Gastrocnemius medialis (tissue), 4 donors: Measurements from ENCODE around the gene SOX30. TPM values are rescaled to one million over a fixed set of nuclear protein-coding genes. Genes with fewer than 3 reads are reported as not detected.
A peak's percentile ranks its signal among the peaks of the same experiment; 100 is the strongest.

Experiments
- ATAC-seq, 2 donors: fragments of 150-250 bp; one replicate each; pipeline ENCODE4 v1.9.1; 2016
- DNase-seq, 2 donors: peaks; one replicate each; pipeline ENCODE4 v3.0.0-alpha.2; 2019
- H3K27ac ChIP-seq, 4 donors: fragments of 200-600 bp; sonication (generic); 1 replicate in 1 of 4; 2 replicates in 3 of 4; pipeline ENCODE4 v1.5.1; 2016 to 2018; ENCODE audit warnings: mild to moderate bottlenecking in 2 of 4, moderate library complexity in 1 of 4
- H3K27me3 ChIP-seq, 3 donors: fragments of 200-600 bp; sonication (generic) in 2 of 3; 1 replicate in 1 of 3; 2 replicates in 2 of 3; pipeline versions ENCODE4 v1.5.1 to v1.6.0; 2016 to 2019; ENCODE audit warnings: mild to moderate bottlenecking in 1 of 3, moderate library complexity in 1 of 3
- H3K36me3 ChIP-seq, 2 donors: fragments of 200-600 bp; sonication (generic) in 1 of 2; one replicate each; pipeline ENCODE4 v1.5.1; 2017 to 2018
- H3K4me1 ChIP-seq, 2 donors: fragments of 200-600 bp; sonication (generic) in 1 of 2; one replicate each; pipeline ENCODE4 v1.5.1; 2016 to 2017; ENCODE audit warnings: mild to moderate bottlenecking in 2 of 2
- H3K4me3 ChIP-seq, 4 donors: fragments of 200-600 bp; sonication (generic) in 3 of 4; 1 replicate in 1 of 4; 2 replicates in 3 of 4; pipeline ENCODE4 v1.5.1; 2016 to 2019; ENCODE audit warnings: mild to moderate bottlenecking in 2 of 4
- H3K9me3 ChIP-seq, 3 donors: fragments of 200-600 bp; sonication (generic) in 2 of 3; 1 replicate in 1 of 3; 2 replicates in 2 of 3; pipeline ENCODE4 v1.5.1; 2016 to 2019
- POLR2A ChIP-seq, 2 donors: fragments of 450-650 bp; IDR thresholded peaks; one replicate each; pipeline ENCODE4 v1.6.1; 2017; ENCODE audit warnings: antibody characterized with exemption in 2 of 2, mild to moderate bottlenecking in 2 of 2, moderate library complexity in 2 of 2
- in situ Hi-C, 4 donors: fragments of 200-750 bp; cut with MboI; loops; one replicate each; pipeline versions ENCODE4 v1.15.0 to v1.8.0; 2017; ENCODE audit warnings: low sequenced_read_pairs in 4 of 4
- intact Hi-C: fragments of 100-400 bp; cut with DNase I; formaldehyde crosslinking; loops from one replicate; pipeline ENCODE4 v1.15.1; 2023; ENCODE audit warnings: low total_unique reads
- total RNA-seq, 4 donors: library from RNA; depleted of rRNA; stranded (reverse); fragments of >200 nt; gene quantifications; one replicate each; pipeline versions ENCODE4 v1.1.0 to v1.2.3, GENCODE V29; 2016
- TF ChIP-seq, protein P1 (sequence below), 5 experiments: fragments of 450-650 bp in 3 of 5; fragments of 200-600 bp in 2 of 5; sonication (generic) in 2 of 5; IDR thresholded peaks in 4 of 5; conservative IDR thresholded peaks in 1 of 5; 1 replicate in 4 of 5; 2 replicates in 1 of 5; pipeline ENCODE4 v1.5.1; 2016 to 2019; ENCODE audit warnings: antibody characterized with exemption in 5 of 5, mild to moderate bottlenecking in 3 of 5, moderate library complexity in 3 of 5

The SOX30 gene
- total RNA-seq, 4 donors from 2014 or later = not detected

DNA sequence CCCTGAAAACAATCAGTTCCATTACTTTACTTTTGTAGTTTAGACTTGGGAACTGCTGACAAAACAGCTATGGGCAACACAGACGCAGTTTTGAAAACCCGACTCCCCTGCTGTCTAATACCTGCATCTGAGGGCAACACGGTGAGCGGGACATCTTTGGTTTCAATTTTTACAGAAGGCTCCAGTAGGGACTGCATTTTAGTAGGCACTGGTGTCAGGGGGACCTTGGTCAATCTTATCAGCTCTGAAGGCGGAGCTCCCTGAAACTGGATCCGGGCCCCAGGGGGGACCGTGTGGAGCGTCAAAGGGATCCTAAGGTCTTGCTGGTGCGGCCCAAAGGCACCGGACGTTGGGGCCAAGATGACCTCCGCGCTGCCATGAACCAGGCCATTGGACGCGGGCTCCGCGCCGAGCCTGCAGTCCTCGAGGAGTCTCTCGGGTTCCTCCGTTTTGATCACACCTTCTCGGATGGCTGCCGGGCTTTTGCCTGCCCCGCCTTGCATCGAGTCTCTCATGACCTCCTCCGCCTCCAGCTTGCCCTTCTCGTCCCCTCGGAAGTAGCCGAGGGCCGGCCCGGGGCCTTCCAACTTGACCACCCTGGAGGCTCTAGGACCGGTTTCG, 1.1 kb downstream of the SOX30 start:
- Histone ChIP-seq H3K27ac (no peak overlapping the region), H3K27me3 (peaks cover 7 to 14% (median 7%) of the 10 kb centered on the region in 3 donors), H3K36me3 (no peaks in the 10 kb centered on the region), H3K4me1 (no peaks in the 10 kb centered on the region), H3K4me3 (peak overlapping the region in 3 of 4 donors; percentile 35 to 43 (median 41)), H3K9me3 (peaks cover 0 to 5% (median 0%) of the 10 kb centered on the region in 3 donors)
- DNase-seq (no peak), ATAC-seq (no peak)
- TF ChIP-seq POLR2A (IDR thresholded peaks at IDR 0.05) = no peak
- TF ChIP-seq, protein P1, sequence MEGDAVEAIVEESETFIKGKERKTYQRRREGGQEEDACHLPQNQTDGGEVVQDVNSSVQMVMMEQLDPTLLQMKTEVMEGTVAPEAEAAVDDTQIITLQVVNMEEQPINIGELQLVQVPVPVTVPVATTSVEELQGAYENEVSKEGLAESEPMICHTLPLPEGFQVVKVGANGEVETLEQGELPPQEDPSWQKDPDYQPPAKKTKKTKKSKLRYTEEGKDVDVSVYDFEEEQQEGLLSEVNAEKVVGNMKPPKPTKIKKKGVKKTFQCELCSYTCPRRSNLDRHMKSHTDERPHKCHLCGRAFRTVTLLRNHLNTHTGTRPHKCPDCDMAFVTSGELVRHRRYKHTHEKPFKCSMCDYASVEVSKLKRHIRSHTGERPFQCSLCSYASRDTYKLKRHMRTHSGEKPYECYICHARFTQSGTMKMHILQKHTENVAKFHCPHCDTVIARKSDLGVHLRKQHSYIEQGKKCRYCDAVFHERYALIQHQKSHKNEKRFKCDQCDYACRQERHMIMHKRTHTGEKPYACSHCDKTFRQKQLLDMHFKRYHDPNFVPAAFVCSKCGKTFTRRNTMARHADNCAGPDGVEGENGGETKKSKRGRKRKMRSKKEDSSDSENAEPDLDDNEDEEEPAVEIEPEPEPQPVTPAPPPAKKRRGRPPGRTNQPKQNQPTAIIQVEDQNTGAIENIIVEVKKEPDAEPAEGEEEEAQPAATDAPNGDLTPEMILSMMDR (IDR thresholded peaks at IDR 0.05 in 4 of 5, conservative IDR thresholded peaks at IDR 0.05 in 1 of 5) = no peak
- in situ Hi-C loops (no loop called here), intact Hi-C loops (no loop called here)

DNA sequence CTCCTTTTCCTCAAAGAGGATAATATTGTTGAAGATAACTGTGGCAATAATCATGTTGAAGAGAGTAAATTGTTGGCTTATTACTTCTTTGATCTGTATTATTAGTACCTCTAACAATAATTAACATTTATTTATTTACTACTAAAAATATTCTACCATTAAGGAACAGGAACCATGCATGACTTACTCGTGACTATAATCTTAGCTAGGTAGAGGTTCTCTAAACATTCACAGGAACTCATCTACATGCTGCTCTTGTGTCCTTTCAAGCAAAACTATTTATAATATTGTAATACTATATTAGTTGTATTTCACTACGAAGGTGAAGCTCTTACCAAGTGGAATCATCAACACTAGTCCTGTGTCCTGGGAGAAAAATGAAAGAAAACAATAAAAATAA, 3.1 kb downstream of the SOX30 start:
- no peak for TF ChIP-seq POLR2A (IDR thresholded peaks at IDR 0.05)
- TF ChIP-seq, protein P1 (IDR thresholded peaks at IDR 0.05 in 4 of 5, conservative IDR thresholded peaks at IDR 0.05 in 1 of 5) = no peak
- Histone ChIP-seq H3K36me3 (no peaks in the 10 kb centered on the region), H3K4me3 (no peak overlapping the region), H3K27me3 (peaks cover 7 to 14% (median 7%) of the 10 kb centered on the region in 3 donors), H3K4me1 (no peaks in the 10 kb centered on the region), H3K27ac (no peak overlapping the region), H3K9me3 (no peaks in the 10 kb centered on the region)
- ATAC-seq = no peak
- intact Hi-C loops = no loop called here
- no peak for DNase-seq
- in situ Hi-C loops = no loop called here

DNA sequence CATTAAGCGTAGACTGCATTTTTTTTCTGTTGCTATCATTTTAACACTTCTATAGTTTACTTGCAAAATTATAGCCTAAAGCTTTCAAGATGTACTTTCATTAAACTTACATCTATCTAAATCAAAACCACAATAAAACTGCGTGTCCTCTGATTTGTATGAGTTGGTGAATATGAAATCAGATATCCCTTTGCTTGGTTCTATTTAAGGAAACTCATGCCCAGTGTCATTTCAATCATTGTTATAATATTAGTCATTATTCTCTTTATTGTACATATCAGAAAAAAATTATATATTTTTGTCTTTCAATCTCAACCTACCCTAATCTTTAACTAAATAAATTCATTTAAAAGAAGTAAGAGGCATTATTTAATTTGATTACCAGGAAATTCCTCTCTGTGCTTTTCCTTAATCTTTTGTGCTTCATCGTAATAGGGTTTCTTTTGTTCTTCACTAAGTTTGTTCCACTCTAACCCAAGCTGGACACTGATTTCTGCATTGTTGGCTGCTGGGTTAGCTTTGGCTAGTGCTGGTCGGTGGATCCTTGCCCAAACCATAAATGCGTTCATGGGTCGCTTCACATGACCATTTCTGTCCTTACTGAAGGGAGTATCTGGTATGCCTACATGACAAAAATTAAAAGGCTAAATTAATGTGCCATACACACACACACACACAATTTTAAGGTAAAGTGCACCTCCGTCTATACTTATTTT, 3.8 kb downstream of the SOX30 start:
- in situ Hi-C loops (no loop called here), intact Hi-C loops (no loop called here)
- TF ChIP-seq POLR2A (IDR thresholded peaks at IDR 0.05) = no peak
- TF ChIP-seq, protein P1 (IDR thresholded peaks at IDR 0.05 in 4 of 5, conservative IDR thresholded peaks at IDR 0.05 in 1 of 5) = no peak
- no peak for DNase-seq
- Histone ChIP-seq H3K4me3 (no peak overlapping the region), H3K27ac (no peak overlapping the region), H3K27me3 (peaks cover 7 to 13% (median 7%) of the 10 kb centered on the region in 3 donors), H3K4me1 (no peaks in the 10 kb centered on the region), H3K9me3 (no peaks in the 10 kb centered on the region), H3K36me3 (no peaks in the 10 kb centered on the region)
- no peak for ATAC-seq

GRCh38 chr5:157640406-157641066, 11.7 kb downstream of the SOX30 start:
- intact Hi-C loops = no loop called here
- no peak for DNase-seq
- no peak for ATAC-seq

More at GRCh38 chr5:157640406-157641066, 11.7 kb downstream of the SOX30 start:
- H3K4me1 ChIP-seq = no peaks in the 10 kb centered on the region
- TF ChIP-seq, protein P1 (IDR thresholded peaks at IDR 0.05 in 4 of 5, conservative IDR thresholded peaks at IDR 0.05 in 1 of 5) = no peak
- no peak for TF ChIP-seq POLR2A (IDR thresholded peaks at IDR 0.05)
- in situ Hi-C loops = no loop called here
- H3K27ac ChIP-seq = no peak overlapping the region
- no peak overlapping the region for H3K4me3 ChIP-seq
- no peaks in the 10 kb centered on the region for H3K36me3 ChIP-seq
- no peaks in the 10 kb centered on the region for H3K9me3 ChIP-seq
- H3K27me3 ChIP-seq = no peaks in the 10 kb centered on the region
